HFFc6 (cell line): Measurements from ENCODE around the gene SPATA45. TPM values are rescaled to one million over a fixed set of nuclear protein-coding genes. Genes with fewer than 3 reads are reported as not detected.

Source experiments
- DNase-seq: peaks from one replicate; pipeline ENCODE4 v3.0.0-alpha.2; 2018
- H3K27ac Mint-ChIP-seq: 2 replicates; pipeline ENCODE4 v1.8.0; 2020; ENCODE audit warnings: mild to moderate bottlenecking, mixed read lengths
- H3K27me3 Mint-ChIP-seq: 2 replicates; pipeline ENCODE4 v1.8.0; 2021; ENCODE audit warnings: mild to moderate bottlenecking, moderate library complexity, mixed read lengths; ENCODE audit not compliant: insufficient read depth
- H3K36me3 Mint-ChIP-seq: 2 replicates; pipeline ENCODE4 v1.8.0; 2021; ENCODE audit warnings: low read depth, mixed read lengths
- H3K4me1 Mint-ChIP-seq: 2 replicates; pipeline ENCODE4 v1.8.0; 2020; ENCODE audit warnings: low read depth, mixed read lengths
- H3K4me3 Mint-ChIP-seq: 2 replicates; pipeline ENCODE4 v1.8.0; 2020; ENCODE audit warnings: mild to moderate bottlenecking, moderate library complexity, mixed read lengths
- H3K9me3 Mint-ChIP-seq: 2 replicates; pipeline ENCODE4 v1.8.0; 2020; ENCODE audit warnings: mild to moderate bottlenecking, mixed read lengths
- total RNA-seq, 6 experiments: library from RNA; stranded (reverse); fragmentation: NEBNext Ultra II Directional; extraction: Animal tissue kit (Norgen Biotek cat#: 25700); gene quantifications; 2 replicates in 1 of 6; 3 replicates in 5 of 6; pipeline ENCODE4 v1.2.3, GENCODE V29; 2021
- TF ChIP-seq, protein P1 (sequence below): fragments of 200-600 bp; sonication (generic); IDR thresholded peaks from 2 replicates; pipeline ENCODE4 v1.5.0; 2021; ENCODE audit warnings: antibody characterized with exemption, mild to moderate bottlenecking

SPATA45 gene
- total RNA-seq, 6 experiments from 2014 or later: not detected

DNA sequence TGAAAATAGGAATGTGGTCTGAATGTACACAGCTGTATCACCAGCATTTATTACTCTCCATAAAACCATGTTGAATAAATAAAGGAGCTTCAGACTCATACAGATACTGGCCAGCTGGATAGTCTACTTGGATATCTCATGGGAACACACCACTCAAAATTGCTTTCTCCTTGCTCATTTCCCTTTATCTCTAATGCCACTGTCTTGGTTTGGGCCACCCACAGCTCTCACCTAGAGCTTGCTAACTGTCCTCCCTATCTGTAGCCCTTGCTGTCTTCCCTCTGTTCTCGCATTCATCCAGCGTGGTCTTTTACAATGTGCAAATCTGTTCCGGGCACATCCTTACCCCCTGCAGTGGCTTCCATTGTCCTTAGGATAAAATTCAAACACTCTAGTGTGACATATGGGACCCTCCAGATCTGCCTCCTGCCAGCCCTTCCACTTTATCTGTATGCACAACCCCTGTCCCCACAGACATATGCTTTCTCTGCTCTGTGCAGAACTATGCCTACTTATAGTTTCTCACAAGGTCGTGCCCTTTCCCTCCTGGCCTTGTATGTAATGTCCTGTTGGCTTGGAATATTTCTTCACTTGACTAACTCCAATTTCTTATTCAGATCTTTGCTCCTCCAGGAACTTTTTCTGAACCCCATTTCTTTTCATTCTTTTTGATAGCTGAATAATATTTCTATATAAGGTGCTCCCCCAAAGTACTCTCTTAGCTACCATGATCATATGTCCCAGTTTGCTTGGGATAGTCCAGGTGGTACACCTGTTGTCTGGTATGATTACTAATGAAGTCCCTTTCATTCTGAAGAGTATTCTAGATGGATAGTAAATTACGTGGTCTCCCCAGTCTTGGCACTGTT lies 13.5 kb upstream of the SPATA45 start:
- DNase-seq: peak; percentile 5
- Mint-ChIP-seq H3K36me3 (no peaks in the 10 kb centered on the region; the same call in 1 of the 2 replicates), H3K27me3 (no peaks in the 10 kb centered on the region), H3K9me3 (no peaks in the 10 kb centered on the region), H3K27ac (no peak overlapping the region), H3K4me1 (peaks cover 13% of the 10 kb centered on the region), H3K4me3 (no peak overlapping the region)
- TF ChIP-seq, protein P1, sequence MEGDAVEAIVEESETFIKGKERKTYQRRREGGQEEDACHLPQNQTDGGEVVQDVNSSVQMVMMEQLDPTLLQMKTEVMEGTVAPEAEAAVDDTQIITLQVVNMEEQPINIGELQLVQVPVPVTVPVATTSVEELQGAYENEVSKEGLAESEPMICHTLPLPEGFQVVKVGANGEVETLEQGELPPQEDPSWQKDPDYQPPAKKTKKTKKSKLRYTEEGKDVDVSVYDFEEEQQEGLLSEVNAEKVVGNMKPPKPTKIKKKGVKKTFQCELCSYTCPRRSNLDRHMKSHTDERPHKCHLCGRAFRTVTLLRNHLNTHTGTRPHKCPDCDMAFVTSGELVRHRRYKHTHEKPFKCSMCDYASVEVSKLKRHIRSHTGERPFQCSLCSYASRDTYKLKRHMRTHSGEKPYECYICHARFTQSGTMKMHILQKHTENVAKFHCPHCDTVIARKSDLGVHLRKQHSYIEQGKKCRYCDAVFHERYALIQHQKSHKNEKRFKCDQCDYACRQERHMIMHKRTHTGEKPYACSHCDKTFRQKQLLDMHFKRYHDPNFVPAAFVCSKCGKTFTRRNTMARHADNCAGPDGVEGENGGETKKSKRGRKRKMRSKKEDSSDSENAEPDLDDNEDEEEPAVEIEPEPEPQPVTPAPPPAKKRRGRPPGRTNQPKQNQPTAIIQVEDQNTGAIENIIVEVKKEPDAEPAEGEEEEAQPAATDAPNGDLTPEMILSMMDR: no peak

- Mint-ChIP-seq H3K27ac (peak overlapping the region; percentile 95), H3K9me3 (no peaks in the 10 kb centered on the region), H3K27me3 (no peaks in the 10 kb centered on the region), H3K36me3 (no peaks in the 10 kb centered on the region; the same call in 1 of the 2 replicates), H3K4me3 (no peak overlapping the region), H3K4me1 (peaks cover 13% of the 10 kb centered on the region)
- TF ChIP-seq, protein P1: no peak
- peak; percentile 20 for DNase-seq
Measured at GRCh38 chr1:212858461-212859265, 11.2 kb upstream of the SPATA45 start.

- Mint-ChIP-seq H3K27ac (peak within 1 kb of the TSS; percentile 95), H3K36me3 (no peaks in the 10 kb centered on the region; the same call in 1 of the 2 replicates), H3K9me3 (no peaks in the 10 kb centered on the region), H3K27me3 (no peaks in the 10 kb centered on the region), H3K4me3 (no peak within 1 kb of the TSS), H3K4me1 (peaks cover 11% of the 10 kb centered on the region)
- DNase-seq: peak; percentile 96
- TF ChIP-seq, protein P1: no peak
Measured at GRCh38 chr1:212857992-212858460, 10.6 kb upstream of the SPATA45 start, which contains the start of gene FLVCR1. Gene FLVCR1, plus strand, starts transcription at chr1:212858275. Its CDS starts 178 bp downstream, at chr1:212858453.

GRCh38 chr1:212856755-212857154 lies 9.3 kb upstream of the SPATA45 start:
- H3K36me3 Mint-ChIP-seq: no peaks in the 10 kb centered on the region; the same call in 1 of the 2 replicates
- H3K4me1 Mint-ChIP-seq: peaks cover 7% of the 10 kb centered on the region
- no peak overlapping the region for H3K4me3 Mint-ChIP-seq
- DNase-seq: no peak
- no peaks in the 10 kb centered on the region for H3K27me3 Mint-ChIP-seq
- H3K27ac Mint-ChIP-seq: peak overlapping the region; percentile 95; the same call in 1 of the 2 replicates
- H3K9me3 Mint-ChIP-seq: no peaks in the 10 kb centered on the region
- TF ChIP-seq, protein P1: no peak

DNA sequence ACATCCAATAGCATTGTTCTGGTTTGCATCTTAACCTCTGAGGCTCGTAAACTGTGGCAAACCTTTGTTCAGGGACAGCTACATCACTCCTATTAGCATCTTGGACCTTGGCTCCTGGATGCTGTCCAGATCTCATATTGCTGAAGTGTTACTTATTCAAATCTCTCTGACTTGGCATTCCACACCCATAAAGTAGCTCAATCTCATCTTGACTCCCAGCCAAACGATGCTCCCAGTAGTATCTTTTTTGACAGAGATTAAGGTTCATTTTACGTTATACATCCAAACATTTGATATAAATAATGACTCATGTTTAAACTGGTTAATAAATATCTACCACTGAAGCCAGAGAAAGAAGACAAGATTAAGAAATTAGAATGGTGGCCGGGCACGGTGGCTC lies 6.2 kb upstream of the SPATA45 start:
- Mint-ChIP-seq H3K4me3 (no peak overlapping the region), H3K27me3 (no peaks in the 10 kb centered on the region), H3K36me3 (no peaks in the 10 kb centered on the region), H3K27ac (no peak overlapping the region), H3K9me3 (no peaks in the 10 kb centered on the region), H3K4me1 (peaks cover 7% of the 10 kb centered on the region; the same call in 1 of the 2 replicates)
- TF ChIP-seq, protein P1: no peak
- DNase-seq: no peak
